ENCODE data around the gene ZNF804A. TPM values are rescaled to one million over a fixed set of nuclear protein-coding genes. Genes with fewer than 3 reads are reported as not detected.

The ZNF804A gene
- 0.05 and 0.07 TPM in 2 replicates for total RNA-seq

DNA sequence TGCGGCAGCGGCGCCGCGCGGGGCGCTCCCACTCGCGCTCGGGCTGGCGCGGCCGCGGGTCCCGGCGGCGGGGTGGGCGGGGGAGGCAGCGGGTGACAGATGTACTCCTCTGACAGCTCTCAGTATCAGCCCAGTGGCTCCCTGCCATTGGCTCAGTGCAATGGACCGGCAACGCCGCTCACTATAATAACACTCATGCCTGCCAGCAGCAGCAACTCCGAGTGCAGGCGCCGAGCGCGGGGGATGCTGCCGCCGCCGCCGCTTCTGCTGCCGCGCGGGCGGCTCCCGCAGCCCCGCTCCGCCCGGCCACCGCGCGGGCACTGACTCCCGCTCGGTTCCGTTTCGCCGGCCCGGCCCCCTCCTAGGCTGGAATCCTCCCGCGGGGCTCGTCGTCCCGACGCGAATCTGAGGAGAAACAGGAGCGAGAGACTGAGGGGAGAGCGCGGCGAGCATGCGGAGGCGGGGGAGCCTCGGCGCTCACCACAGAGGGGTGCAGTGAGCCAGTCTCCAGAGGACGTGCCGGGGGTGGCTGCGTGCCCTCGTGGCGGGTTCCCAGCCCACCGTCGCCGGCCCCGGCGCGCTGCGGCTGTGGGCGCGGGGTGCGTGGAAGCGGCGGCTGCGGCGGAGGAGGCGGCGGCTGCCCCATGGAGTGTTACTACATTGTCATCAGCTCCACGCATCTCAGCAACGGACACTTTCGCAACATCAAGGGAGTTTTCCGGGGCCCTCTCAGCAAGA lies at the start of gene ZNF804A:
TSS of gene ZNF804A (plus strand) at position 214 of the 738 bp plus-strand sequence. CDS start at position 645, 431 bp downstream.

